Measurements from ENCODE around the gene RABGAP1L. TPM values are rescaled to one million over a fixed set of nuclear protein-coding genes. Genes with fewer than 3 reads are reported as not detected.
"Not testable (repeated sequence)": the region's sequence is repeated elsewhere in the genome, so short reads cannot be mapped to it uniquely, and the experiment has no call there.

RABGAP1L gene
- total RNA-seq, 1 donor from 2014 or later = 30.2 TPM

- peaks cover 43% of the 10 kb centered on the region for H3K36me3 Mint-ChIP-seq (ENCODE audit: low read depth, unreplicated experiment)
- H3K4me1 Mint-ChIP-seq (ENCODE audit: unreplicated experiment) = no peaks in the 10 kb centered on the region
- DNase-seq (ENCODE audit: low spot score) = no peak
- no peak for TF ChIP-seq CTCF (IDR thresholded peaks at IDR 0.05; ENCODE audit: unreplicated experiment)
- H3K9me3 Mint-ChIP-seq (ENCODE audit: unreplicated experiment) = peaks cover 15% of the 10 kb centered on the region
- no peaks in the 10 kb centered on the region for H3K27me3 Mint-ChIP-seq (ENCODE audit: unreplicated experiment)
- H3K4me3 Mint-ChIP-seq (ENCODE audit: unreplicated experiment) = no peak overlapping the region
- H3K27ac Mint-ChIP-seq (ENCODE audit: unreplicated experiment) = no peak overlapping the region
Measured at GRCh38 chr1:174324939-174325338, 165.6 kb downstream of the RABGAP1L start.

- Mint-ChIP-seq H3K4me3 (ENCODE audit: unreplicated experiment) (peak overlapping the region; percentile 13), H3K4me1 (ENCODE audit: unreplicated experiment) (no peaks in the 10 kb centered on the region), H3K27me3 (ENCODE audit: unreplicated experiment) (no peaks in the 10 kb centered on the region), H3K36me3 (ENCODE audit: low read depth, unreplicated experiment) (peaks cover 30% of the 10 kb centered on the region), H3K27ac (ENCODE audit: unreplicated experiment) (no peak overlapping the region), H3K9me3 (ENCODE audit: unreplicated experiment) (peaks cover 3% of the 10 kb centered on the region)
- TF ChIP-seq CTCF (IDR thresholded peaks at IDR 0.05; ENCODE audit: unreplicated experiment) = no peak
- DNase-seq (ENCODE audit: low spot score) = no peak
Measured at GRCh38 chr1:174326278-174326677, 167.0 kb downstream of the RABGAP1L start.

GRCh38 chr1:174333437-174333836 is 174.1 kb downstream of the RABGAP1L start:
- no peak overlapping the region for H3K27ac Mint-ChIP-seq (ENCODE audit: unreplicated experiment)
- no peaks in the 10 kb centered on the region for H3K9me3 Mint-ChIP-seq (ENCODE audit: unreplicated experiment)
- no peaks in the 10 kb centered on the region for H3K4me1 Mint-ChIP-seq (ENCODE audit: unreplicated experiment)
- H3K36me3 Mint-ChIP-seq (ENCODE audit: low read depth, unreplicated experiment) = no peaks in the 10 kb centered on the region
- no peak for TF ChIP-seq CTCF (IDR thresholded peaks at IDR 0.05; ENCODE audit: unreplicated experiment)
- H3K27me3 Mint-ChIP-seq (ENCODE audit: unreplicated experiment) = no peaks in the 10 kb centered on the region
- no peak overlapping the region for H3K4me3 Mint-ChIP-seq (ENCODE audit: unreplicated experiment)
- no peak for DNase-seq (ENCODE audit: low spot score)

- Mint-ChIP-seq H3K4me1 (ENCODE audit: unreplicated experiment) (no peaks in the 10 kb centered on the region), H3K27me3 (ENCODE audit: unreplicated experiment) (no peaks in the 10 kb centered on the region), H3K9me3 (ENCODE audit: unreplicated experiment) (no peaks in the 10 kb centered on the region), H3K36me3 (ENCODE audit: low read depth, unreplicated experiment) (no peaks in the 10 kb centered on the region), H3K27ac (ENCODE audit: unreplicated experiment) (no peak overlapping the region), H3K4me3 (ENCODE audit: unreplicated experiment) (no peak overlapping the region)
- DNase-seq (ENCODE audit: low spot score) = no peak
- no peak for TF ChIP-seq CTCF (IDR thresholded peaks at IDR 0.05; ENCODE audit: unreplicated experiment)
Measured at GRCh38 chr1:174337000-174337681, 177.8 kb downstream of the RABGAP1L start.

GRCh38 chr1:174340404-174340803 is 181.1 kb downstream of the RABGAP1L start:
- not testable (repeated sequence) for H3K9me3 Mint-ChIP-seq (ENCODE audit: unreplicated experiment); DNase-seq (ENCODE audit: low spot score); H3K27me3 Mint-ChIP-seq (ENCODE audit: unreplicated experiment); H3K27ac Mint-ChIP-seq (ENCODE audit: unreplicated experiment); H3K36me3 Mint-ChIP-seq (ENCODE audit: low read depth, unreplicated experiment); H3K4me1 Mint-ChIP-seq (ENCODE audit: unreplicated experiment); H3K4me3 Mint-ChIP-seq (ENCODE audit: unreplicated experiment)

All from endothelial cell (in vitro differentiated cells).